Tibial artery (tissue), 4 donors: ENCODE measurements around the gene IQGAP1.

Source experiments
- DNase-seq, 2 donors: peaks; one replicate each; pipeline ENCODE4 v3.0.0-alpha.2; 2019
- H3K27ac ChIP-seq, 2 donors: fragments of 200-600 bp; sonication (generic) in 1 of 2; 1 replicate in 1 of 2; 2 replicates in 1 of 2; pipeline ENCODE4 v1.5.1; 2018 to 2019; ENCODE audit warnings: mild to moderate bottlenecking in 1 of 2
- H3K27me3 ChIP-seq, 2 donors: fragments of 200-600 bp; sonication (generic) in 1 of 2; one replicate each; pipeline versions ENCODE4 v1.5.1 to v1.6.0; 2016 to 2019
- H3K36me3 ChIP-seq, 3 donors: fragments of 200-600 bp; sonication (generic) in 2 of 3; one replicate each; pipeline ENCODE4 v1.5.1; 2016 to 2019; ENCODE audit warnings: mild to moderate bottlenecking in 2 of 3
- H3K4me1 ChIP-seq, 4 donors: fragments of 200-600 bp; sonication (generic) in 2 of 4; 1 replicate in 3 of 4; 2 replicates in 1 of 4; pipeline ENCODE4 v1.5.1; 2016 to 2019
- H3K4me3 ChIP-seq, 2 donors: fragments of 200-600 bp; sonication (generic) in 1 of 2; 1 replicate in 1 of 2; 2 replicates in 1 of 2; pipeline ENCODE4 v1.5.1; 2018 to 2019; ENCODE audit warnings: mild to moderate bottlenecking in 2 of 2
- H3K9me3 ChIP-seq, 3 donors: fragments of 200-600 bp; sonication (generic) in 1 of 3; one replicate each; pipeline ENCODE4 v1.5.1; 2016 to 2019
- CTCF ChIP-seq, 2 experiments: fragments of 200-600 bp in 1 of 2; fragments of 450-650 bp in 1 of 2; IDR thresholded peaks; one replicate each; pipeline ENCODE4 v1.5.1; 2017 to 2019; ENCODE audit warnings: antibody characterized with exemption in 2 of 2, mild to moderate bottlenecking in 1 of 2, moderate library complexity in 1 of 2
- intact Hi-C: fragments of 100-400 bp; cut with DNase I; formaldehyde crosslinking; loops from one replicate; pipeline ENCODE4 v1.15.0; 2023; ENCODE audit warnings: low total_unique reads

IQGAP1 gene

GRCh38 chr15:90483637-90484036 is 95.6 kb downstream of the IQGAP1 start:
- DNase-seq = no peak
- H3K9me3 ChIP-seq = no peaks in the 10 kb centered on the region
- intact Hi-C loops = loop anchor here (5.0 to 10.0 kb wide), 2 partner anchors 121 to 189 kb away; no protein-coding TSS in a partner anchor
- H3K4me1 ChIP-seq = peaks cover 0 to 24% (median 7%) of the 10 kb centered on the region in 4 donors
- H3K4me3 ChIP-seq = no peak overlapping the region
- H3K36me3 ChIP-seq = peaks cover 66 to 91% (median 87%) of the 10 kb centered on the region in 3 donors
- H3K27me3 ChIP-seq = no peaks in the 10 kb centered on the region
- no peak overlapping the region for H3K27ac ChIP-seq
- TF ChIP-seq CTCF (IDR thresholded peaks at IDR 0.05) = no peak

DNA sequence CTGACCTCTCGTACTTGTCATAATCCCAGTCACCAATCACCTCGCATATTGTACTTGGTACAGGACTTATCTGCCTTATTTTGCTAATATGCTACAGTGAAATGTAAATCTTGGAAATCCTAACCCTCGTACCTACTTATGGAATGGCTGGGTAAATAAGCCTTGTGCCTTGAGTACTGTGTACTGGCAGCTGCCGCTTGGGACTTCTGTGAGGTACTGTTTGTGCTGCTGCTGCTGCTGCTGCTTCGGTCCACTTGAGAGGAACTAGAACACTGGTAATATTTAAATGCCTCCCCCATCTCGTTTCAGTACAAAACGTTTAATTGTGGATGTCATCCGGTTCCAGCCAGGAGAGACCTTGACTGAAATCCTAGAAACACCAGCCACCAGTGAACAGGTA is 99.1 kb downstream of the IQGAP1 start:
- Histone ChIP-seq H3K27me3 (no peaks in the 10 kb centered on the region), H3K36me3 (peaks cover 91 to 99% (median 92%) of the 10 kb centered on the region in 3 donors), H3K27ac (no peak overlapping the region), H3K4me3 (no peak overlapping the region), H3K4me1 (no peaks in the 10 kb centered on the region), H3K9me3 (no peaks in the 10 kb centered on the region)
- intact Hi-C loops = loop anchor here (10.0 kb wide), 1 partner anchor 192 kb away; no protein-coding TSS in a partner anchor
- no peak for DNase-seq
- TF ChIP-seq CTCF (IDR thresholded peaks at IDR 0.05) = no peak

DNA sequence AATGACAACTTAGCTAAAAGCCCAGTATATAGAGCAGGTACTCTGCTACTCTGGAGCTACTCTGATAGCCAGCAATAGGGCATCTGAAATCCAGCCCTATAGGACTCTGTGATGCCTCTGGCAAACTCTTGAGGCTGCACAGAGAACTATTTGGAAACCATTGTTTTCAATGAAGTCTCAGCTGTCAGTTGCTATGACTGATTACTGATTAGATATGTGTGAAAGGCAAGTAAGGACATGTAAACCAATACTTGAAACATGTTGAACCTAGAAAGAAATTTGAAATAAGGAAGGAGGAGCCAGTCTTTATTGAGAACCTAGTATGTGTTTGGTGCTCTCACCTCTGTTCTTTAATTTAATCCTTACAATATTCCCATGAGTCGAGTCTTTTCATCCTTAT is 101.5 kb downstream of the IQGAP1 start:
- no peak for TF ChIP-seq CTCF (IDR thresholded peaks at IDR 0.05)
- no peaks in the 10 kb centered on the region for H3K9me3 ChIP-seq
- no peaks in the 10 kb centered on the region for H3K4me1 ChIP-seq
- H3K27me3 ChIP-seq = no peaks in the 10 kb centered on the region
- no peak overlapping the region for H3K4me3 ChIP-seq
- intact Hi-C loops = loop anchor here (10.0 kb wide), 1 partner anchor 195 kb away; no protein-coding TSS in a partner anchor
- H3K36me3 ChIP-seq = peaks cover 91 to 100% (median 92%) of the 10 kb centered on the region in 3 donors
- no peak for DNase-seq
- H3K27ac ChIP-seq = no peak overlapping the region

- intact Hi-C loops = loop anchor here (10.0 kb wide), 1 partner anchor 195 kb away; no protein-coding TSS in a partner anchor
- Histone ChIP-seq H3K27me3 (no peaks in the 10 kb centered on the region), H3K36me3 (peaks cover 90 to 100% (median 91%) of the 10 kb centered on the region in 3 donors), H3K27ac (no peak overlapping the region), H3K4me1 (no peaks in the 10 kb centered on the region), H3K4me3 (no peak overlapping the region), H3K9me3 (no peaks in the 10 kb centered on the region)
- no peak for TF ChIP-seq CTCF (IDR thresholded peaks at IDR 0.05)
- DNase-seq = no peak
Observed at GRCh38 chr15:90489944-90490343, 101.9 kb downstream of the IQGAP1 start.

DNA sequence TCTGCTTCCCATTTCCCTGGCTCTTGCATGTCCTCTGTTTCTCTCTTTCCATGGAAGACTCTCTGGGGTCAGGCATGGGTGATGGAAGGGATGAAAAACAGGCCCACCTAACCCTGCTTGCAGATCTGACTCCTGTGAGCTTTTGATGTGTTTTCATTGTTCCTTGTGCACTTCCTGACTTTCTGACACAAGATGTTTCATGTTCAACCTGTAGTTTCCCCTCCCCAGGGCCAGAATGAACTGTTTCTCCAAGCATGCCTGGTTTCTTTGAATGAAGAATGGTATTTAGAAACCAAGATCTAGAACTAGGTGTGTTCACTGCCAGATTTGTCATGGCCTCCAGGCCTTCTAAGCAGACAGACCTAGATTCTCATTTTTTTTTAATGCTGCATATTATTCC is 105.6 kb downstream of the IQGAP1 start:
- intact Hi-C loops = no loop called here
- peaks cover 84 to 100% (median 91%) of the 10 kb centered on the region in 3 donors for H3K36me3 ChIP-seq
- H3K27me3 ChIP-seq = no peaks in the 10 kb centered on the region
- DNase-seq = no peak
- no peak for TF ChIP-seq CTCF (IDR thresholded peaks at IDR 0.05)
- H3K9me3 ChIP-seq = no peaks in the 10 kb centered on the region
- no peaks in the 10 kb centered on the region for H3K4me1 ChIP-seq
- H3K27ac ChIP-seq = peak overlapping the region in 1 of 2 donors; percentile 6
- H3K4me3 ChIP-seq = no peak overlapping the region

DNA sequence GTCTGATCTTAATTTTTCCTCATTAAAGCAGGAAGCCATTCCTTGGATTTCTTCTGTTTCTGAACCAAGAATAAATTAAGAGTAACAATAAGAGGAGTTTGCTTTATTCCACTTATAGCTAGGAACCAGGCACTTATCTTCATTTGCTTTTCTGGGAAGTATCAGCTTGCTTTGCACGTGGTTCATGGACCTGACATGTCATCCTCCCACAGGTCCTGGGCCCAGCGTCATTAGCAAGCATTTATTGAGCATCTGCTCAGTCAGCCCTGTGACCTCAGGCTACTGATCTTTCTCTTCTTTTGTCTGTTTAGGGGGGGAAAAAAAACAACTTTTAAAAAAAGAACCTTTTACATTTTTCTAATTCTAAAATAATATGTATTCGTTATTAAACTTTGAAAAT is 107.0 kb downstream of the IQGAP1 start:
- peaks cover 84 to 100% (median 90%) of the 10 kb centered on the region in 3 donors for H3K36me3 ChIP-seq
- no peaks in the 10 kb centered on the region for H3K9me3 ChIP-seq
- no peak overlapping the region for H3K4me3 ChIP-seq
- no peak overlapping the region for H3K27ac ChIP-seq
- intact Hi-C loops = no loop called here
- no peak for TF ChIP-seq CTCF (IDR thresholded peaks at IDR 0.05)
- no peaks in the 10 kb centered on the region for H3K27me3 ChIP-seq
- DNase-seq = no peak
- no peaks in the 10 kb centered on the region for H3K4me1 ChIP-seq
